Peyer's patch (tissue), 4 donors: ENCODE results near the gene GRIN2C.

Source experiments
- POLR2A ChIP-seq, 2 donors: fragments of 450-650 bp; IDR thresholded peaks; one replicate each; pipeline ENCODE4 v1.5.1; 2017; ENCODE audit warnings: antibody characterized with exemption in 2 of 2, mild to moderate bottlenecking in 2 of 2, moderate library complexity in 2 of 2
- TF ChIP-seq, protein P1 (sequence below), 6 experiments: fragments of 450-650 bp in 4 of 6; fragments of 200-600 bp in 2 of 6; sonication (generic) in 1 of 6; IDR thresholded peaks; one replicate each; pipeline ENCODE4 v1.5.1; 2017 to 2019; ENCODE audit warnings: antibody characterized with exemption in 6 of 6, mild to moderate bottlenecking in 3 of 6, moderate library complexity in 1 of 6

GRCh38 chr17:74866198-74866835 lies 6.6 kb upstream of the GRIN2C start:
- TF ChIP-seq POLR2A (IDR thresholded peaks at IDR 0.05) = no peak
- TF ChIP-seq, protein P1, sequence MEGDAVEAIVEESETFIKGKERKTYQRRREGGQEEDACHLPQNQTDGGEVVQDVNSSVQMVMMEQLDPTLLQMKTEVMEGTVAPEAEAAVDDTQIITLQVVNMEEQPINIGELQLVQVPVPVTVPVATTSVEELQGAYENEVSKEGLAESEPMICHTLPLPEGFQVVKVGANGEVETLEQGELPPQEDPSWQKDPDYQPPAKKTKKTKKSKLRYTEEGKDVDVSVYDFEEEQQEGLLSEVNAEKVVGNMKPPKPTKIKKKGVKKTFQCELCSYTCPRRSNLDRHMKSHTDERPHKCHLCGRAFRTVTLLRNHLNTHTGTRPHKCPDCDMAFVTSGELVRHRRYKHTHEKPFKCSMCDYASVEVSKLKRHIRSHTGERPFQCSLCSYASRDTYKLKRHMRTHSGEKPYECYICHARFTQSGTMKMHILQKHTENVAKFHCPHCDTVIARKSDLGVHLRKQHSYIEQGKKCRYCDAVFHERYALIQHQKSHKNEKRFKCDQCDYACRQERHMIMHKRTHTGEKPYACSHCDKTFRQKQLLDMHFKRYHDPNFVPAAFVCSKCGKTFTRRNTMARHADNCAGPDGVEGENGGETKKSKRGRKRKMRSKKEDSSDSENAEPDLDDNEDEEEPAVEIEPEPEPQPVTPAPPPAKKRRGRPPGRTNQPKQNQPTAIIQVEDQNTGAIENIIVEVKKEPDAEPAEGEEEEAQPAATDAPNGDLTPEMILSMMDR (IDR thresholded peaks at IDR 0.05) = no peak
